Liver (tissue), 9 donors: ENCODE measurements around the gene ACTL10. TPM values are rescaled to one million over a fixed set of nuclear protein-coding genes. Genes with fewer than 3 reads are reported as not detected.
A peak's percentile ranks its signal among the peaks of the same experiment; 100 is the strongest.

ENCODE experiments used
- DNase-seq: peaks from one replicate; pipeline ENCODE4 v3.0.0-alpha.2; 2017; ENCODE audit warnings: low spot score
- H3K27ac ChIP-seq, 2 donors: one replicate each; pipeline ENCODE4 v1.7.0; 2013; ENCODE audit warnings: inconsistent platforms in 2 of 2, low read length in 2 of 2, control low read depth in 1 of 2, low read depth in 1 of 2, mild to moderate bottlenecking in 1 of 2
- H3K27me3 ChIP-seq, 4 donors: one replicate each; pipeline versions ENCODE4 v1.6.1 to v1.7.0; 2013; ENCODE audit warnings: low read length in 3 of 4, inconsistent platforms in 1 of 4, mild to moderate bottlenecking in 1 of 4, moderate library complexity in 1 of 4; ENCODE audit not compliant: control insufficient read depth in 4 of 4, insufficient read depth in 4 of 4
- H3K36me3 ChIP-seq, 4 donors: one replicate each; pipeline versions ENCODE4 v1.6.1 to v1.7.0; 2013; ENCODE audit warnings: low read length in 3 of 4, mild to moderate bottlenecking in 3 of 4, low read depth in 1 of 4, moderate library complexity in 1 of 4; ENCODE audit not compliant: control insufficient read depth in 4 of 4, insufficient read depth in 3 of 4
- H3K4me1 ChIP-seq, 4 donors: one replicate each; pipeline versions ENCODE4 v1.6.1 to v1.7.0; 2013; ENCODE audit warnings: low read length in 3 of 4, mild to moderate bottlenecking in 3 of 4, moderate library complexity in 1 of 4; ENCODE audit not compliant: control insufficient read depth in 4 of 4, insufficient read depth in 4 of 4
- H3K4me3 ChIP-seq, 3 donors: one replicate each; pipeline versions ENCODE4 v1.6.1 to v1.7.0; 2013; ENCODE audit warnings: low read length in 3 of 3, control low read depth in 1 of 3, low read depth in 1 of 3, mild to moderate bottlenecking in 1 of 3
- H3K9ac ChIP-seq, 2 donors: one replicate each; pipeline ENCODE4 v1.7.0; 2013; ENCODE audit warnings: low read length in 2 of 2, mild to moderate bottlenecking in 2 of 2, moderate library complexity in 2 of 2, control low read depth in 1 of 2, low read depth in 1 of 2
- H3K9me3 ChIP-seq, 4 donors: one replicate each; pipeline versions ENCODE4 v1.6.1 to v1.7.0; 2013; ENCODE audit warnings: low read length in 3 of 4; ENCODE audit not compliant: control insufficient read depth in 4 of 4
- CTCF ChIP-seq: fragments of 150-350 bp; IDR thresholded peaks from 2 replicates; pipeline ENCODE4 v1.5.1; 2017; ENCODE audit warnings: improper control_type of control experiment, low read depth, low read length; ENCODE audit not compliant: missing input control
- EGR1 ChIP-seq, 2 donors: IDR thresholded peaks; 2 replicates each; pipeline ENCODE4 v1.6.1; 2016 to 2018; ENCODE audit warnings: antibody characterized with exemption in 2 of 2, low read depth in 2 of 2
- FOXA1 ChIP-seq: IDR thresholded peaks from 2 replicates; pipeline ENCODE4 v1.6.1; 2016; ENCODE audit warnings: antibody characterized with exemption
- FOXA2 ChIP-seq: IDR thresholded peaks from 2 replicates; pipeline ENCODE4 v1.6.1; 2016; ENCODE audit warnings: antibody characterized with exemption
- GABPA ChIP-seq, 2 donors: IDR thresholded peaks in 1 of 2; conservative IDR thresholded peaks in 1 of 2; 2 replicates each; pipeline ENCODE4 v1.6.1; 2016; ENCODE audit warnings: antibody characterized with exemption in 2 of 2, mild to moderate bottlenecking in 1 of 2, moderate library complexity in 1 of 2
- HNF4A ChIP-seq, 2 donors: conservative IDR thresholded peaks; 2 replicates each; pipeline ENCODE4 v1.6.1; 2016; ENCODE audit warnings: antibody characterized with exemption in 2 of 2, mild to moderate bottlenecking in 2 of 2
- HNF4G ChIP-seq: IDR thresholded peaks from 2 replicates; pipeline ENCODE4 v1.6.1; 2016; ENCODE audit warnings: antibody characterized with exemption
- MAX ChIP-seq: IDR thresholded peaks from 2 replicates; pipeline ENCODE4 v1.6.1; 2016; ENCODE audit warnings: antibody characterized with exemption
- NR2F2 ChIP-seq: IDR thresholded peaks from 2 replicates; pipeline ENCODE4 v1.6.1; 2016; ENCODE audit warnings: antibody characterized with exemption
- RAD21 ChIP-seq, 2 donors: IDR thresholded peaks; 2 replicates each; pipeline ENCODE4 v1.6.1; 2016; ENCODE audit warnings: antibody characterized with exemption in 2 of 2, mild to moderate bottlenecking in 2 of 2
- REST ChIP-seq: IDR thresholded peaks from 2 replicates; pipeline ENCODE4 v1.6.1; 2016; ENCODE audit warnings: antibody characterized with exemption, mild to moderate bottlenecking
- RXRA ChIP-seq, 2 donors: IDR thresholded peaks; 2 replicates each; pipeline ENCODE4 v1.6.1; 2017 to 2018; ENCODE audit warnings: antibody characterized with exemption in 2 of 2, mild to moderate bottlenecking in 1 of 2
- TAF1 ChIP-seq: conservative IDR thresholded peaks from 2 replicates; pipeline ENCODE4 v1.6.1; 2016; ENCODE audit warnings: antibody characterized with exemption, mild to moderate bottlenecking
- YY1 ChIP-seq: IDR thresholded peaks from 2 replicates; pipeline ENCODE4 v1.6.1; 2016; ENCODE audit warnings: antibody characterized with exemption, mild to moderate bottlenecking
- ZBTB33 ChIP-seq: IDR thresholded peaks from 2 replicates; pipeline ENCODE4 v1.6.1; 2016; ENCODE audit warnings: antibody characterized with exemption
- WGBS: extraction: QIAGEN DNeasy Blood & Tissue Kit; methylation state at CpG from one replicate; pipeline ENCODE4 v1.1.7; 2013; 5-methylcytosine and 5-hydroxymethylcytosine counted together
- polyA plus RNA-seq, 2 donors: library from polyadenylated mRNA; stranded (reverse) in 1 of 2; unstranded in 1 of 2; fragments of 200-250 nt in 1 of 2; fragments of >200 nt in 1 of 2; fragmentation: Nextera tagmentation in 1 of 2; extraction: Ambion mirVana in 1 of 2; gene quantifications; one replicate each; pipeline versions ENCODE4 v1.2.1 to v1.2.3, GENCODE V29; 2013 to 2015
- total RNA-seq, 2 donors: library from RNA; depleted of rRNA; stranded (reverse); fragments of >200 nt; gene quantifications; one replicate each; pipeline ENCODE4 v1.2.3, GENCODE V29; 2014
- donor health status: healthy.
- donor health status: healthy.
- donor health status: healthy.
- donor health status: healthy.
- donor health status: healthy.

ACTL10 gene
- total and polyA plus RNA-seq, 4 donors: 0.10 to 0.50 (median 0.35) TPM

- Histone ChIP-seq H3K27me3 (no peaks in the 10 kb centered on the region), H3K9me3 (no peaks in the 10 kb centered on the region), H3K36me3 (no peaks in the 10 kb centered on the region), H3K27ac (no peak overlapping the region), H3K9ac (no peak overlapping the region), H3K4me3 (no peak overlapping the region), H3K4me1 (peaks cover 0 to 16% (median 13%) of the 10 kb centered on the region in 4 donors)
- WGBS: 48% methylated on average over 16 of the region's 16 CpGs
- peak; percentile 69 for DNase-seq
- TF ChIP-seq FOXA2 (no peak), EGR1 (IDR thresholded peaks at IDR 0.05; ENCODE audit: low read depth in 2 of 2) (no peak), HNF4A (conservative IDR thresholded peaks at IDR 0.05) (peak; percentile 14 to 21), RAD21 (IDR thresholded peaks at IDR 0.05) (peak; percentile 87 to 94), RXRA (IDR thresholded peaks at IDR 0.05) (no peak), CTCF (peak; percentile 74), TAF1 (no peak)
Measured at GRCh38 chr20:33653218-33653899, 13.4 kb upstream of the ACTL10 start.

GRCh38 chr20:33653900-33654596 is 12.7 kb upstream of the ACTL10 start:
- no peak overlapping the region for H3K27ac ChIP-seq
- DNase-seq: no peak
- no peaks in the 10 kb centered on the region for H3K27me3 ChIP-seq
- no peak overlapping the region for H3K4me3 ChIP-seq
- WGBS: 81% methylated on average over 11 of the region's 11 CpGs
- H3K9ac ChIP-seq: no peak overlapping the region
- H3K9me3 ChIP-seq: no peaks in the 10 kb centered on the region
- peaks cover 0 to 10% (median 9%) of the 10 kb centered on the region in 4 donors for H3K4me1 ChIP-seq
- peaks cover 0 to 1% (median under 1%) of the 10 kb centered on the region in 4 donors for H3K36me3 ChIP-seq
- TF ChIP-seq CTCF (no peak), FOXA2 (no peak), HNF4A (conservative IDR thresholded peaks at IDR 0.05) (no peak), REST (no peak), RXRA (IDR thresholded peaks at IDR 0.05) (no peak), GABPA (IDR thresholded peaks at IDR 0.05 in 1 of 2, conservative IDR thresholded peaks at IDR 0.05 in 1 of 2) (no peak), YY1 (no peak), HNF4G (no peak), FOXA1 (no peak), MAX (no peak), NR2F2 (no peak), ZBTB33 (no peak)
